ENCODE results near the gene CPB2.

CPB2 gene

DNA sequence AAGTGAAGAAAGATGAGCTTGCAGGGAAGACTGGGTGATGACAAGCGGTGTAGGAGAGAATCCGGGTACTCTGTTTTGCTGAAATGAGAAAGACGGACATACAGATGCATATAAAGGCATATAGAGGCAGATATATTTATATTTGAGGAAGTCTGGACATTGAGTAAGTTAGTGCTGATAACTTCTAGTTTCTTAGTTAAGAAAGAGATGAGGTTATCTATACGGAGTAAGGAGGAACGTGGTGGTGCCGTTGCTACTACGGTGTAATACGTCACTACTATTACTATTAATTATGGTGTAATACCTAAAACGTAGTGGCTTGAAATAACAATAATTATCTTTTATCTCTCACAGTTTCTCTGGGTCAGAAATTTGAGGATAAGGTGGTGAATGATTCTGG lies 9.8 kb upstream of the CPB2 start:
- no peak for DNase-seq (ENCODE audit: low read depth, low spot score)
- TF ChIP-seq CTCF (IDR thresholded peaks at IDR 0.05; ENCODE audit: low read depth, low read length): no peak
- in situ Hi-C loops (cut with HindIII; ENCODE audit: low sequenced_read_pairs): no loop called here
- H3K4me3 ChIP-seq (ENCODE audit: low read depth, low read length): no peak overlapping the region

GRCh38 chr13:46113596-46113995 lies 8.8 kb upstream of the CPB2 start:
- in situ Hi-C loops (cut with HindIII; ENCODE audit: low sequenced_read_pairs): no loop called here
- no peak for TF ChIP-seq CTCF (IDR thresholded peaks at IDR 0.05; ENCODE audit: low read depth, low read length)
- peak; percentile 36 for DNase-seq (ENCODE audit: low read depth, low spot score)
- no peak overlapping the region for H3K4me3 ChIP-seq (ENCODE audit: low read depth, low read length)

- DNase-seq (ENCODE audit: low read depth, low spot score): no peak
- TF ChIP-seq CTCF (IDR thresholded peaks at IDR 0.05; ENCODE audit: low read depth, low read length): no peak
- H3K4me3 ChIP-seq (ENCODE audit: low read depth, low read length): no peak overlapping the region
- in situ Hi-C loops (cut with HindIII; ENCODE audit: low sequenced_read_pairs): no loop called here
Measured at GRCh38 chr13:46111151-46111550, 6.3 kb upstream of the CPB2 start.

- in situ Hi-C loops (cut with HindIII; ENCODE audit: low sequenced_read_pairs): no loop called here
- TF ChIP-seq CTCF (IDR thresholded peaks at IDR 0.05; ENCODE audit: low read depth, low read length): no peak
- no peak for DNase-seq (ENCODE audit: low read depth, low spot score)
- H3K4me3 ChIP-seq (ENCODE audit: low read depth, low read length): no peak overlapping the region
Measured at GRCh38 chr13:46109451-46109850, 4.6 kb upstream of the CPB2 start.

DNA sequence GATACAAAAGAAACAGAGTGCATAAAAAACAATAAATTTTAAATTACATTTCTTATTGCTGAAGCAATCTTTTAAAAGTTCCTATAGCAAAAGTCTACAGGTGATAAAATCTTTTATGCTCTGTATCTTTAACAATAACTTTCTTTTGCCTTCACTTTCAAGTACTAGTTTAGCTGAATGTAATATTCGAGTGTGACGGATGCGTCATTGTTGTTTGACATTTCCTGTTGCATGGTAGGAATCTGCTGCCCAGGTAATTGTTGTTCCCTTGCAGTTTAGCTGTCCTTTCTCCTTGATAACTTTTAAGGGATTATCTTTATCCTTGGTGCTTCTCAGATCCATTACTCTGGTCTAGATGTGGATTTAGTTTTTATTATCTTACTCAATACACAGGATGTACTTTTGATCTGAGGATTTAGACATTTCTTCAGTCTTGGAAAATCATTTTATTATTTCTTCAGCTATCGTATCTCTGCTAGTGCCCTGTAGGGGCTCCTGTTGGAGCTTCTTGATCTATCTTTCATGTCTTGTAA lies 2.1 kb upstream of the CPB2 start:
- no peak overlapping the region for H3K4me3 ChIP-seq (ENCODE audit: low read depth, low read length)
- in situ Hi-C loops (cut with HindIII; ENCODE audit: low sequenced_read_pairs): no loop called here
- no peak for DNase-seq (ENCODE audit: low read depth, low spot score)
- no peak for TF ChIP-seq CTCF (IDR thresholded peaks at IDR 0.05; ENCODE audit: low read depth, low read length)

- in situ Hi-C loops (cut with HindIII; ENCODE audit: low sequenced_read_pairs): no loop called here
- DNase-seq (ENCODE audit: low read depth, low spot score): no peak
- no peak overlapping the region for H3K4me3 ChIP-seq (ENCODE audit: low read depth, low read length)
Measured at GRCh38 chr13:46103037-46103436, 1.8 kb downstream of the CPB2 start.

More at GRCh38 chr13:46103037-46103436, 1.8 kb downstream of the CPB2 start:
- TF ChIP-seq CTCF (IDR thresholded peaks at IDR 0.05; ENCODE audit: low read depth, low read length): no peak
